Neural cell (in vitro differentiated cells): ENCODE results near the gene WNT4. TPM values are rescaled to one million over a fixed set of nuclear protein-coding genes. Genes with fewer than 3 reads are reported as not detected.

Source experiments
- H2AFZ ChIP-seq: fragments of 200-600, 300-800 bp; sonication (generic), shearing (Covaris generic); 2 replicates; pipeline ENCODE4 v1.6.0; 2014; ENCODE audit warnings: low read depth, mild to moderate bottlenecking, antibody characterized with exemption, low read length, moderate library complexity
- H3F3A ChIP-seq: fragments of 200-600 bp; shearing (Covaris generic); 2 replicates; pipeline ENCODE4 v1.6.1; 2016; ENCODE audit warnings: mild to moderate bottlenecking, moderate library complexity, mixed read lengths, antibody characterized with exemption, low read length; ENCODE audit not compliant: insufficient read depth, poor library complexity, severe bottlenecking
- H3K27ac ChIP-seq: fragments of 200-600, 300-800 bp; sonication (generic), shearing (Covaris generic); 2 replicates; pipeline ENCODE4 v1.5.1; 2014; ENCODE audit warnings: mild to moderate bottlenecking, low read length, moderate library complexity
- H3K27me3 ChIP-seq: fragments of 300-800, 200-600 bp; sonication (generic), shearing (Covaris generic); 2 replicates; pipeline ENCODE4 v1.6.0; 2014; ENCODE audit warnings: mild to moderate bottlenecking, low read depth, low read length, moderate library complexity; ENCODE audit not compliant: insufficient read depth
- H3K36me3 ChIP-seq: fragments of 300-800, 200-600 bp; sonication (generic), shearing (Covaris generic); 2 replicates; pipeline ENCODE4 v1.5.1; 2014; ENCODE audit warnings: mild to moderate bottlenecking, antibody characterized with exemption, low read length, moderate library complexity; ENCODE audit not compliant: insufficient read depth
- H3K4me2 ChIP-seq: fragments of 300-800, 200-600 bp; sonication (generic), shearing (Covaris generic); 2 replicates; pipeline ENCODE4 v1.6.0; 2014; ENCODE audit warnings: mild to moderate bottlenecking, low read length
- H3K4me3 ChIP-seq: fragments of 300-800, 200-600 bp; sonication (generic), shearing (Covaris generic); 2 replicates; pipeline ENCODE4 v1.5.1; 2014; ENCODE audit warnings: mild to moderate bottlenecking, low read length, moderate library complexity
- H3K79me2 ChIP-seq: fragments of 200-600 bp; shearing (Covaris generic); replicated peaks from 2 replicates; pipeline ENCODE4 v1.6.0; 2014; ENCODE audit warnings: mild to moderate bottlenecking, low read length, moderate library complexity; ENCODE audit not compliant: insufficient read depth
- H3K9ac ChIP-seq: fragments of 300-800, 200-600 bp; sonication (generic), shearing (Covaris generic); 2 replicates; pipeline ENCODE4 v1.6.1; 2016; ENCODE audit warnings: mild to moderate bottlenecking, low read length, mixed read lengths
- H3K9me2 ChIP-seq: fragments of 200-600 bp; shearing (Covaris generic); 2 replicates; pipeline ENCODE4 v1.6.1; 2016; ENCODE audit warnings: mild to moderate bottlenecking, low read length, mixed read lengths; ENCODE audit not compliant: insufficient read depth
- H3K9me3 ChIP-seq: fragments of 200-600, 300-800 bp; sonication (generic), shearing (Covaris generic); 2 replicates; pipeline ENCODE4 v1.6.1; 2016; ENCODE audit warnings: mild to moderate bottlenecking, mixed run types, low read length, moderate library complexity, mixed read lengths
- H4K20me1 ChIP-seq: fragments of 200-600 bp; shearing (Covaris generic); 2 replicates; pipeline ENCODE4 v1.6.1; 2016; ENCODE audit warnings: mild to moderate bottlenecking, mixed run types; ENCODE audit not compliant: insufficient read depth
- CTCF ChIP-seq: fragments of 450-650 bp; IDR thresholded peaks from 2 replicates; pipeline ENCODE4 v1.5.1; 2014; ENCODE audit warnings: antibody characterized with exemption, mild to moderate bottlenecking, moderate library complexity; ENCODE audit not compliant: poor library complexity, severe bottlenecking
- EP300 ChIP-seq: fragments of 450-650 bp; conservative IDR thresholded peaks from 2 replicates; pipeline ENCODE4 v1.6.1; 2014; ENCODE audit warnings: antibody characterized with exemption, mild to moderate bottlenecking, moderate library complexity; ENCODE audit not compliant: poor library complexity, severe bottlenecking
- EZH2 ChIP-seq: fragments of 200-600, 300-800 bp; shearing (Covaris generic), sonication (generic); IDR thresholded peaks from 2 replicates; pipeline ENCODE4 v1.6.1; 2014; ENCODE audit warnings: antibody characterized with exemption, low read length, borderline replicate concordance, mild to moderate bottlenecking; ENCODE audit not compliant: insufficient read depth, poor library complexity, severe bottlenecking
- MXI1 ChIP-seq: fragments of 450-650 bp; conservative IDR thresholded peaks from 2 replicates; pipeline ENCODE4 v1.6.1; 2014; ENCODE audit warnings: antibody characterized with exemption, mild to moderate bottlenecking; ENCODE audit not compliant: poor library complexity, severe bottlenecking
- POLR2AphosphoS5 ChIP-seq: IDR thresholded peaks from 2 replicates; pipeline ENCODE4 v1.6.1; 2012
- RAD21 ChIP-seq: fragments of 450-650 bp; conservative IDR thresholded peaks from 2 replicates; pipeline ENCODE4 v1.6.1; 2014; ENCODE audit warnings: antibody characterized with exemption, mild to moderate bottlenecking, moderate library complexity
- SMC3 ChIP-seq: fragments of 450-650 bp; conservative IDR thresholded peaks from 2 replicates; pipeline ENCODE4 v1.6.1; 2014; ENCODE audit warnings: antibody characterized with exemption, mild to moderate bottlenecking, moderate library complexity; ENCODE audit not compliant: poor library complexity
- TAF1 ChIP-seq: IDR thresholded peaks from 2 replicates; pipeline ENCODE4 v1.6.1; 2012; ENCODE audit warnings: low read depth
- polyA plus RNA-seq: library from polyadenylated mRNA; depleted of rRNA; stranded (reverse); fragments of >200 nt; gene quantifications from 2 replicates; pipeline ENCODE4 v1.2.3, GENCODE V29; 2014
- TF ChIP-seq, protein P1 (sequence below): IDR thresholded peaks from 2 replicates; pipeline ENCODE4 v1.6.1; 2012; ENCODE audit warnings: borderline replicate concordance

Gene WNT4
- polyA plus RNA-seq, 1 donor from 2014 or later, result 5.1 TPM

DNA sequence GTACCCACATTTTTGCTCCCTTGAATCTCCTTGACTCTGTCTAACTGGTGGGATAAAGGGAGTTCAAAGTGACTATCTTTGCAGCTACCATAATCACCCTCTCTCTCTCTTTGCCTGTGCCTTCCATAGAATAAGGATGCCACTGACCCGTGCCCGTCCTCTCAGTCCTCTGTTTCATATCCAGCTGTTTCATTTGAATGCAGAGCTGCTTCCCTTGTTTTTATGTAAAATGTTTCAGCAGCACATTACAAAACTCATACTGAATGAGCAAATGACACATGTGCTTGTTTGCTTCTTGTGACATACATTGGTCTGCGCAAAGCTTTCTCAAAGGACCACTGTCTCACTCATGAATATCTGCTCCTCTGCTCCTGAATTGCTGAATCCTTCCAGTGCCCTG is 52.0 kb downstream of the WNT4 start:
- Histone ChIP-seq H3F3A (no peaks in the 10 kb centered on the region), H3K9me2 (no peaks in the 10 kb centered on the region), H3K4me3 (no peak overlapping the region), H3K9ac (no peak overlapping the region), H3K27ac (no peak overlapping the region), H3K4me2 (no peak overlapping the region), H3K9me3 (no peaks in the 10 kb centered on the region), H2AFZ (no peak overlapping the region), H4K20me1 (peaks cover 29% of the 10 kb centered on the region), H3K27me3 (no peaks in the 10 kb centered on the region), H3K36me3 (no peaks in the 10 kb centered on the region), H3K79me2 (peaks cover 33% of the 10 kb centered on the region)
- TF ChIP-seq TAF1 (no peak), MXI1 (no peak), RAD21 (no peak), POLR2AphosphoS5 (no peak)

GRCh38 chr1:22089787-22090186 is 53.1 kb downstream of the WNT4 start:
- Histone ChIP-seq H2AFZ (no peak overlapping the region), H3K9ac (no peak overlapping the region), H3K36me3 (no peaks in the 10 kb centered on the region), H3K79me2 (peaks cover 33% of the 10 kb centered on the region), H4K20me1 (peaks cover 29% of the 10 kb centered on the region), H3K9me2 (no peaks in the 10 kb centered on the region), H3K4me2 (no peak overlapping the region), H3K4me3 (no peak overlapping the region), H3K9me3 (no peaks in the 10 kb centered on the region), H3K27me3 (no peaks in the 10 kb centered on the region), H3F3A (no peaks in the 10 kb centered on the region), H3K27ac (no peak overlapping the region)
- TF ChIP-seq MXI1 (no peak), SMC3 (no peak), TAF1 (no peak), CTCF (no peak), EP300 (no peak), RAD21 (no peak), POLR2AphosphoS5 (no peak), EZH2 (no peak)
- TF ChIP-seq, protein P1, sequence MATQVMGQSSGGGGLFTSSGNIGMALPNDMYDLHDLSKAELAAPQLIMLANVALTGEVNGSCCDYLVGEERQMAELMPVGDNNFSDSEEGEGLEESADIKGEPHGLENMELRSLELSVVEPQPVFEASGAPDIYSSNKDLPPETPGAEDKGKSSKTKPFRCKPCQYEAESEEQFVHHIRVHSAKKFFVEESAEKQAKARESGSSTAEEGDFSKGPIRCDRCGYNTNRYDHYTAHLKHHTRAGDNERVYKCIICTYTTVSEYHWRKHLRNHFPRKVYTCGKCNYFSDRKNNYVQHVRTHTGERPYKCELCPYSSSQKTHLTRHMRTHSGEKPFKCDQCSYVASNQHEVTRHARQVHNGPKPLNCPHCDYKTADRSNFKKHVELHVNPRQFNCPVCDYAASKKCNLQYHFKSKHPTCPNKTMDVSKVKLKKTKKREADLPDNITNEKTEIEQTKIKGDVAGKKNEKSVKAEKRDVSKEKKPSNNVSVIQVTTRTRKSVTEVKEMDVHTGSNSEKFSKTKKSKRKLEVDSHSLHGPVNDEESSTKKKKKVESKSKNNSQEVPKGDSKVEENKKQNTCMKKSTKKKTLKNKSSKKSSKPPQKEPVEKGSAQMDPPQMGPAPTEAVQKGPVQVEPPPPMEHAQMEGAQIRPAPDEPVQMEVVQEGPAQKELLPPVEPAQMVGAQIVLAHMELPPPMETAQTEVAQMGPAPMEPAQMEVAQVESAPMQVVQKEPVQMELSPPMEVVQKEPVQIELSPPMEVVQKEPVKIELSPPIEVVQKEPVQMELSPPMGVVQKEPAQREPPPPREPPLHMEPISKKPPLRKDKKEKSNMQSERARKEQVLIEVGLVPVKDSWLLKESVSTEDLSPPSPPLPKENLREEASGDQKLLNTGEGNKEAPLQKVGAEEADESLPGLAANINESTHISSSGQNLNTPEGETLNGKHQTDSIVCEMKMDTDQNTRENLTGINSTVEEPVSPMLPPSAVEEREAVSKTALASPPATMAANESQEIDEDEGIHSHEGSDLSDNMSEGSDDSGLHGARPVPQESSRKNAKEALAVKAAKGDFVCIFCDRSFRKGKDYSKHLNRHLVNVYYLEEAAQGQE, result no peak

- no peak overlapping the region for H3K4me2 ChIP-seq
- H3K9me2 ChIP-seq, result no peaks in the 10 kb centered on the region
- H3K27ac ChIP-seq, result no peak overlapping the region
- no peak overlapping the region for H2AFZ ChIP-seq
- TF ChIP-seq TAF1 (no peak), SMC3 (no peak)
- no peak overlapping the region for H3K4me3 ChIP-seq
- no peak overlapping the region for H3K9ac ChIP-seq
- no peaks in the 10 kb centered on the region for H3K27me3 ChIP-seq
- no peaks in the 10 kb centered on the region for H3F3A ChIP-seq
- no peaks in the 10 kb centered on the region for H3K9me3 ChIP-seq
- H3K36me3 ChIP-seq, result no peaks in the 10 kb centered on the region
- peaks cover 29% of the 10 kb centered on the region for H4K20me1 ChIP-seq
- H3K79me2 ChIP-seq, result peaks cover 40% of the 10 kb centered on the region
Observed at GRCh38 chr1:22089134-22089571, 53.7 kb downstream of the WNT4 start.
